GM21528 (cell line): ENCODE measurements around the gene CLCNKB.
"Not testable (repeated sequence)": the region's sequence is repeated elsewhere in the genome, so short reads cannot be mapped to it uniquely, and the experiment has no call there.

Experiments
- ATAC-seq: cut with Tn5 transposase; IDR thresholded peaks from one replicate; pipeline ENCODE4 v1.9.1; 2021; ENCODE audit warnings: mild to moderate bottlenecking, moderate library complexity; ENCODE audit not compliant: unreplicated experiment, low FRiP score

CLCNKB gene

GRCh38 chr1:16043521-16043920, at the start of gene CLCNKB:
Gene CLCNKB, plus strand, starts transcription at chr1:16043782. Its CDS starts 711 bp downstream, at chr1:16044493.
- ATAC-seq = no peak

GRCh38 chr1:15994081-15994480, 49.5 kb upstream of the CLCNKB start:
- no peak for ATAC-seq

- no peak for ATAC-seq
Measured at GRCh38 chr1:15994590-15995351, 48.8 kb upstream of the CLCNKB start.

GRCh38 chr1:15997076-15997585, 46.5 kb upstream of the CLCNKB start:
- no peak for ATAC-seq

GRCh38 chr1:15997637-15998280, 45.8 kb upstream of the CLCNKB start:
- ATAC-seq = no peak

GRCh38 chr1:15998929-15999328, 44.7 kb upstream of the CLCNKB start:
- ATAC-seq = no peak

- not testable (repeated sequence) for ATAC-seq
Measured at GRCh38 chr1:16001274-16001673, 42.3 kb upstream of the CLCNKB start.

- no peak for ATAC-seq
Measured at GRCh38 chr1:16005597-16005996, 38.0 kb upstream of the CLCNKB start.

GRCh38 chr1:16006010-16006409, 37.6 kb upstream of the CLCNKB start:
- no peak for ATAC-seq

- no peak for ATAC-seq
Measured at GRCh38 chr1:16006552-16007485, 36.8 kb upstream of the CLCNKB start.

- ATAC-seq = no peak
Measured at GRCh38 chr1:16007671-16008341, 35.8 kb upstream of the CLCNKB start.

- no peak for ATAC-seq
Measured at GRCh38 chr1:16009030-16009460, 34.5 kb upstream of the CLCNKB start.

GRCh38 chr1:16009678-16010077, 33.9 kb upstream of the CLCNKB start:
- ATAC-seq = no peak

- no peak for ATAC-seq
Measured at GRCh38 chr1:16010837-16011236, 32.7 kb upstream of the CLCNKB start.

GRCh38 chr1:16011936-16012589, 31.5 kb upstream of the CLCNKB start:
- ATAC-seq = no peak

GRCh38 chr1:16012590-16013219, 30.9 kb upstream of the CLCNKB start:
- ATAC-seq = no peak

- no peak for ATAC-seq
Measured at GRCh38 chr1:16013220-16013907, 30.2 kb upstream of the CLCNKB start.

- no peak for ATAC-seq
Measured at GRCh38 chr1:16013908-16014258, 29.7 kb upstream of the CLCNKB start.
